ENCODE data around the gene ACKR3.

ACKR3 gene

GRCh38 chr2:236613612-236614011, 44.0 kb downstream of the ACKR3 start:
- H3K79me2 ChIP-seq (ENCODE audit: insufficient read depth, low read length): no peaks in the 10 kb centered on the region
- H3K4me2 ChIP-seq (ENCODE audit: low read depth, low read length, poor library complexity, severe bottlenecking): no peak overlapping the region
- no peaks in the 10 kb centered on the region for H4K20me1 ChIP-seq (ENCODE audit: insufficient read depth, low read length, poor library complexity, severe bottlenecking)
- H3K4me1 ChIP-seq (ENCODE audit: insufficient read depth, low read length, poor library complexity, severe bottlenecking): no peaks in the 10 kb centered on the region
- no peaks in the 10 kb centered on the region for H3K9me3 ChIP-seq (ENCODE audit: insufficient read depth, low read depth, low read length)
- H3K4me3 ChIP-seq (ENCODE audit: low read length, poor library complexity, severe bottlenecking): no peak overlapping the region
- H3K9me2 ChIP-seq (replicated peaks; ENCODE audit: low read depth, low read length): no peaks in the 10 kb centered on the region
- H3K36me3 ChIP-seq (ENCODE audit: insufficient read depth, low read length): no peaks in the 10 kb centered on the region
- TF ChIP-seq CTCF (conservative IDR thresholded peaks at IDR 0.05; ENCODE audit: low read length): no peak
- TF ChIP-seq EZH2phosphoT487 (IDR thresholded peaks at IDR 0.05; ENCODE audit: borderline replicate concordance): no peak
- no peak overlapping the region for H2AFZ ChIP-seq (ENCODE audit: low read length)
- H3F3A ChIP-seq (ENCODE audit: low read depth): no peaks in the 10 kb centered on the region
- H3K9ac ChIP-seq (ENCODE audit: low read depth, low read length, poor library complexity, severe bottlenecking): no peak overlapping the region
- H3K27me3 ChIP-seq (ENCODE audit: insufficient read depth, low read length, poor library complexity, severe bottlenecking): no peaks in the 10 kb centered on the region

GRCh38 chr2:236614551-236614950, 44.9 kb downstream of the ACKR3 start:
- no peaks in the 10 kb centered on the region for H4K20me1 ChIP-seq (ENCODE audit: insufficient read depth, low read length, poor library complexity, severe bottlenecking)
- H3K79me2 ChIP-seq (ENCODE audit: insufficient read depth, low read length): no peaks in the 10 kb centered on the region
- H3K9me3 ChIP-seq (ENCODE audit: insufficient read depth, low read depth, low read length): no peaks in the 10 kb centered on the region
- no peak for TF ChIP-seq EZH2phosphoT487 (IDR thresholded peaks at IDR 0.05; ENCODE audit: borderline replicate concordance)
- no peak overlapping the region for H2AFZ ChIP-seq (ENCODE audit: low read length)
- H3K27me3 ChIP-seq (ENCODE audit: insufficient read depth, low read length, poor library complexity, severe bottlenecking): no peaks in the 10 kb centered on the region
- no peaks in the 10 kb centered on the region for H3F3A ChIP-seq (ENCODE audit: low read depth)
- H3K4me1 ChIP-seq (ENCODE audit: insufficient read depth, low read length, poor library complexity, severe bottlenecking): no peaks in the 10 kb centered on the region
- H3K9ac ChIP-seq (ENCODE audit: low read depth, low read length, poor library complexity, severe bottlenecking): no peak overlapping the region
- no peak overlapping the region for H3K4me2 ChIP-seq (ENCODE audit: low read depth, low read length, poor library complexity, severe bottlenecking)
- no peak overlapping the region for H3K4me3 ChIP-seq (ENCODE audit: low read length, poor library complexity, severe bottlenecking)
- H3K9me2 ChIP-seq (replicated peaks; ENCODE audit: low read depth, low read length): no peaks in the 10 kb centered on the region
- H3K36me3 ChIP-seq (ENCODE audit: insufficient read depth, low read length): no peaks in the 10 kb centered on the region

- H3K4me1 ChIP-seq (ENCODE audit: insufficient read depth, low read length, poor library complexity, severe bottlenecking): no peaks in the 10 kb centered on the region
- H3K36me3 ChIP-seq (ENCODE audit: insufficient read depth, low read length): no peaks in the 10 kb centered on the region
- no peak overlapping the region for H2AFZ ChIP-seq (ENCODE audit: low read length)
- H3K27me3 ChIP-seq (ENCODE audit: insufficient read depth, low read length, poor library complexity, severe bottlenecking): no peaks in the 10 kb centered on the region
- no peaks in the 10 kb centered on the region for H3K79me2 ChIP-seq (ENCODE audit: insufficient read depth, low read length)
- no peaks in the 10 kb centered on the region for H3F3A ChIP-seq (ENCODE audit: low read depth)
- TF ChIP-seq CTCF (conservative IDR thresholded peaks at IDR 0.05; ENCODE audit: low read length) (no peak), EZH2phosphoT487 (IDR thresholded peaks at IDR 0.05; ENCODE audit: borderline replicate concordance) (no peak)
- H3K4me2 ChIP-seq (ENCODE audit: low read depth, low read length, poor library complexity, severe bottlenecking): no peak overlapping the region
- H3K9me2 ChIP-seq (replicated peaks; ENCODE audit: low read depth, low read length): no peaks in the 10 kb centered on the region
- no peak overlapping the region for H3K4me3 ChIP-seq (ENCODE audit: low read length, poor library complexity, severe bottlenecking)
- H3K9ac ChIP-seq (ENCODE audit: low read depth, low read length, poor library complexity, severe bottlenecking): no peak overlapping the region
- no peaks in the 10 kb centered on the region for H4K20me1 ChIP-seq (ENCODE audit: insufficient read depth, low read length, poor library complexity, severe bottlenecking)
- no peaks in the 10 kb centered on the region for H3K9me3 ChIP-seq (ENCODE audit: insufficient read depth, low read depth, low read length)
These were observed 46.4 kb downstream of the ACKR3 start for GRCh38 chr2:236616031-236616430.

GRCh38 chr2:236616624-236617023, 47.0 kb downstream of the ACKR3 start:
- Histone ChIP-seq H3K9me2 (replicated peaks; ENCODE audit: low read depth, low read length) (no peaks in the 10 kb centered on the region), H3K27me3 (ENCODE audit: insufficient read depth, low read length, poor library complexity, severe bottlenecking) (no peaks in the 10 kb centered on the region), H3K4me1 (ENCODE audit: insufficient read depth, low read length, poor library complexity, severe bottlenecking) (no peaks in the 10 kb centered on the region), H3K4me3 (ENCODE audit: low read length, poor library complexity, severe bottlenecking) (no peak overlapping the region), H3F3A (ENCODE audit: low read depth) (no peaks in the 10 kb centered on the region), H3K36me3 (ENCODE audit: insufficient read depth, low read length) (no peaks in the 10 kb centered on the region), H3K9ac (ENCODE audit: low read depth, low read length, poor library complexity, severe bottlenecking) (no peak overlapping the region), H3K79me2 (ENCODE audit: insufficient read depth, low read length) (no peaks in the 10 kb centered on the region), H3K9me3 (ENCODE audit: insufficient read depth, low read depth, low read length) (no peaks in the 10 kb centered on the region), H3K4me2 (ENCODE audit: low read depth, low read length, poor library complexity, severe bottlenecking) (no peak overlapping the region), H2AFZ (ENCODE audit: low read length) (no peak overlapping the region), H4K20me1 (ENCODE audit: insufficient read depth, low read length, poor library complexity, severe bottlenecking) (no peaks in the 10 kb centered on the region)
- TF ChIP-seq EZH2phosphoT487 (IDR thresholded peaks at IDR 0.05; ENCODE audit: borderline replicate concordance) (no peak), CTCF (conservative IDR thresholded peaks at IDR 0.05; ENCODE audit: low read length) (no peak)
